MCF 10A (cell line): ENCODE measurements around the gene MED23. TPM values are rescaled to one million over a fixed set of nuclear protein-coding genes. Genes with fewer than 3 reads are reported as not detected.

Experiments
- BruUV-seq: library from RNA; stranded (reverse); fragments of 400-500 nt; replicated peaks from 2 replicates; lab custom pipeline; 2021; lab: Mats Ljungman, UMichigan
- CTCF ChIA-PET: fragments of 300-600 bp; sonication (Branson Sonifier 250); formaldehyde crosslinking; extraction: SDS; loops from one replicate; lab custom pipeline; 2021; ENCODE audit warnings: antibody characterized with exemption, inconsistent platforms; lab: Yijun Ruan, JAX
- POLR2A ChIA-PET: fragments of 300-600, 350-650 bp; sonication (Branson Sonifier 250); formaldehyde crosslinking; extraction: SDS; loops from one replicate; lab custom pipeline; 2020; ENCODE audit warnings: antibody characterized with exemption, inconsistent platforms; lab: Yijun Ruan, JAX
- DNase-seq: peaks from one replicate; pipeline ENCODE4 v3.0.0-alpha.2; 2018; ENCODE audit not compliant: unreplicated experiment
- H3K27ac Mint-ChIP-seq: one replicate; pipeline ENCODE4 v1.8.0; 2022; ENCODE audit warnings: mild to moderate bottlenecking, low read depth, mixed read lengths; ENCODE audit not compliant: unreplicated experiment
- H3K27me3 Mint-ChIP-seq: one replicate; pipeline ENCODE4 v1.8.0; 2022; ENCODE audit warnings: mixed read lengths; ENCODE audit not compliant: insufficient read depth, unreplicated experiment
- H3K36me3 Mint-ChIP-seq: one replicate; pipeline ENCODE4 v1.8.0; 2022; ENCODE audit warnings: mild to moderate bottlenecking, moderate library complexity, mixed read lengths; ENCODE audit not compliant: insufficient read depth, unreplicated experiment
- H3K4me1 Mint-ChIP-seq: one replicate; pipeline ENCODE4 v1.8.0; 2022; ENCODE audit warnings: mixed read lengths; ENCODE audit not compliant: insufficient read depth, unreplicated experiment
- H3K4me3 Mint-ChIP-seq: one replicate; pipeline ENCODE4 v1.8.0; 2022; ENCODE audit warnings: mild to moderate bottlenecking, moderate library complexity, mixed read lengths; ENCODE audit not compliant: unreplicated experiment
- H3K9me3 Mint-ChIP-seq: one replicate; pipeline ENCODE4 v1.8.0; 2022; ENCODE audit warnings: mixed read lengths; ENCODE audit not compliant: unreplicated experiment
- CTCF ChIP-seq: fragments of 200-600 bp; IDR thresholded peaks from one replicate; pipeline ENCODE4 v1.8.0; 2022; ENCODE audit warnings: antibody characterized with exemption, mild to moderate bottlenecking; ENCODE audit not compliant: unreplicated experiment
- intact Hi-C: fragments of 100-400 bp; cut with micrococcal nuclease; formaldehyde crosslinking; loops from 2 replicates; pipeline ENCODE4 v1.14.1; 2022
- total RNA-seq: library from RNA; stranded (reverse); gene quantifications from 2 replicates; pipeline ENCODE4 v1.2.3, GENCODE V29; 2022

The MED23 gene
- total RNA-seq, 1 experiment from 2014 or later = 20.6 TPM

GRCh38 chr6:131574133-131574532 lies 53.9 kb downstream of the MED23 start:
- ChIA-PET CTCF (no interaction called here), POLR2A (no interaction called here)
- no peak for DNase-seq
- H3K36me3 Mint-ChIP-seq = peaks cover 26% of the 10 kb centered on the region
- H3K4me1 Mint-ChIP-seq = peaks cover 8% of the 10 kb centered on the region
- no peak overlapping the region for H3K4me3 Mint-ChIP-seq
- intact Hi-C loops = no loop called here
- H3K27ac Mint-ChIP-seq = no peak overlapping the region
- no TSS peak for BruUV-seq
- TF ChIP-seq CTCF = no peak
- H3K27me3 Mint-ChIP-seq = no peaks in the 10 kb centered on the region
- no peaks in the 10 kb centered on the region for H3K9me3 Mint-ChIP-seq

- Mint-ChIP-seq H3K4me1 (peaks cover 8% of the 10 kb centered on the region), H3K36me3 (peaks cover 15% of the 10 kb centered on the region), H3K4me3 (no peak within 1 kb of the TSS), H3K9me3 (no peaks in the 10 kb centered on the region), H3K27ac (no peak within 1 kb of the TSS), H3K27me3 (no peaks in the 10 kb centered on the region)
- ChIA-PET CTCF (interaction anchor here (1.1 kb wide), 1 partner anchor 55 kb away, joined by 3 read pairs; the partner anchor contains the start of gene MED23), POLR2A (no interaction called here)
- no TSS peak for BruUV-seq
- TF ChIP-seq CTCF = no peak
- DNase-seq = no peak
- intact Hi-C loops = no loop called here
Measured at GRCh38 chr6:131572686-131573415, 55.2 kb downstream of the MED23 start, which contains the start of gene ARG1. ARG1 (plus strand) TSS chr6:131573226; CDS start chr6:131573283, 57 bp downstream.

- no TSS peak for BruUV-seq
- peaks cover 6% of the 10 kb centered on the region for H3K36me3 Mint-ChIP-seq
- H3K4me3 Mint-ChIP-seq = no peak overlapping the region
- DNase-seq = no peak
- intact Hi-C loops = no loop called here
- no peaks in the 10 kb centered on the region for H3K27me3 Mint-ChIP-seq
- no peaks in the 10 kb centered on the region for H3K9me3 Mint-ChIP-seq
- CTCF ChIA-PET = interaction anchor here (0.6 kb wide), 1 partner anchor 29 kb away, joined by 4 read pairs; no protein-coding TSS in a partner anchor
- no peaks in the 10 kb centered on the region for H3K4me1 Mint-ChIP-seq
- no peak for TF ChIP-seq CTCF
- no peak overlapping the region for H3K27ac Mint-ChIP-seq
- POLR2A ChIA-PET = interaction anchor here (0.7 kb wide), 1 partner anchor 21 kb away, joined by 3 read pairs; no protein-coding TSS in a partner anchor
Measured at GRCh38 chr6:131568726-131569125, 59.3 kb downstream of the MED23 start.

- intact Hi-C loops = no loop called here
- no peak overlapping the region for H3K4me3 Mint-ChIP-seq
- ChIA-PET CTCF (interaction anchor here (0.7 to 1.6 kb wide), 3 partner anchors 78 to 897 kb away, joined by 3 to 5 read pairs (median 4); no protein-coding TSS in a partner anchor), POLR2A (no interaction called here)
- H3K9me3 Mint-ChIP-seq = no peaks in the 10 kb centered on the region
- DNase-seq = no peak
- H3K4me1 Mint-ChIP-seq = no peaks in the 10 kb centered on the region
- no peaks in the 10 kb centered on the region for H3K36me3 Mint-ChIP-seq
- no peak for TF ChIP-seq CTCF
- H3K27ac Mint-ChIP-seq = no peak overlapping the region
- BruUV-seq = no TSS peak
- no peaks in the 10 kb centered on the region for H3K27me3 Mint-ChIP-seq
Measured at GRCh38 chr6:131565056-131565455, 63.0 kb downstream of the MED23 start.
